CD14-positive monocyte (primary cell): ENCODE measurements around the gene LIN28A. TPM values are rescaled to one million over a fixed set of nuclear protein-coding genes. Genes with fewer than 3 reads are reported as not detected.

Experiments used
- DNase-seq, 3 donors: peaks; one replicate each; pipeline ENCODE4 v3.0.0-alpha.2; 2011 to 2022
- H2AFZ ChIP-seq: 2 replicates; pipeline ENCODE4 v1.6.0; 2012; ENCODE audit warnings: mild to moderate bottlenecking, low read depth, low read length, inconsistent platforms; ENCODE audit not compliant: insufficient read depth, poor library complexity, severe bottlenecking
- H3K27ac ChIP-seq, 2 donors: 1 replicate in 1 of 2; 2 replicates in 1 of 2; pipeline ENCODE4 v1.5.1; 2012 to 2013; ENCODE audit warnings: low read length in 2 of 2, control low read depth in 1 of 2, inconsistent platforms in 1 of 2, low read depth in 1 of 2, mild to moderate bottlenecking in 1 of 2
- H3K27me3 ChIP-seq, 2 donors: one replicate each; pipeline versions ENCODE4 v1.6.0 to v1.6.1; 2011 to 2013; ENCODE audit warnings: low read length in 2 of 2; ENCODE audit not compliant: control insufficient read depth in 2 of 2, insufficient read depth in 2 of 2
- H3K36me3 ChIP-seq, 2 donors: replicated peaks in 1 of 2; 1 replicate in 1 of 2; 2 replicates in 1 of 2; pipeline versions ENCODE4 v1.5.1 to v1.6.1; 2012 to 2013; ENCODE audit warnings: low read length in 2 of 2, control low read depth in 1 of 2, inconsistent platforms in 1 of 2, mild to moderate bottlenecking in 1 of 2; ENCODE audit not compliant: insufficient read depth in 2 of 2, control insufficient read depth in 1 of 2
- H3K4me1 ChIP-seq, 2 donors: 1 replicate in 1 of 2; 2 replicates in 1 of 2; pipeline versions ENCODE4 v1.5.1 to v1.6.1; 2012 to 2013; ENCODE audit warnings: low read length in 2 of 2, control low read depth in 1 of 2, inconsistent platforms in 1 of 2, mild to moderate bottlenecking in 1 of 2, moderate library complexity in 1 of 2; ENCODE audit not compliant: insufficient read depth in 2 of 2, control insufficient read depth in 1 of 2
- H3K4me2 ChIP-seq: replicated peaks from 2 replicates; pipeline ENCODE3; 2012; ENCODE audit warnings: low read length, moderate library complexity, mild to moderate bottlenecking; ENCODE audit not compliant: poor library complexity, severe bottlenecking; ENCODE audit errors: extremely low read depth
- H3K4me3 ChIP-seq, 3 experiments: fragments of 200-600 bp in 1 of 3; sonication (generic) in 1 of 3; replicated peaks in 1 of 3; 1 replicate in 2 of 3; 2 replicates in 1 of 3; pipeline ENCODE4 v1.5.1; 2011 to 2013; ENCODE audit warnings: low read length in 3 of 3, mild to moderate bottlenecking in 3 of 3, control low read depth in 2 of 3, low read depth in 2 of 3, inconsistent platforms in 1 of 3, moderate library complexity in 1 of 3
- H3K79me2 ChIP-seq: 2 replicates; pipeline ENCODE4 v1.6.0; 2012; ENCODE audit warnings: mild to moderate bottlenecking, control low read depth, inconsistent platforms, low read length, moderate library complexity; ENCODE audit not compliant: insufficient read depth
- H3K9ac ChIP-seq: 2 replicates; pipeline ENCODE4 v1.6.0; 2017; ENCODE audit warnings: low read length, mild to moderate bottlenecking; ENCODE audit not compliant: insufficient read depth, poor library complexity, severe bottlenecking
- H3K9me3 ChIP-seq, 2 donors: replicated peaks in 1 of 2; 1 replicate in 1 of 2; 2 replicates in 1 of 2; pipeline versions ENCODE4 v1.5.1 to v1.6.1; 2012 to 2013; ENCODE audit warnings: low read length in 2 of 2, control low read depth in 1 of 2; ENCODE audit not compliant: control insufficient read depth in 1 of 2, insufficient read depth in 1 of 2
- H4K20me1 ChIP-seq: 2 replicates; pipeline ENCODE4 v1.6.0; 2012; ENCODE audit warnings: mild to moderate bottlenecking, low read length, control low read depth, moderate library complexity; ENCODE audit not compliant: insufficient read depth
- H3K27ac Mint-ChIP-seq, 7 donors: one replicate each; pipeline ENCODE4 v1.8.0; 2020; ENCODE audit warnings: mild to moderate bottlenecking in 7 of 7, mixed read lengths in 7 of 7, moderate library complexity in 6 of 7, inconsistent platforms in 2 of 7
- H3K27me3 Mint-ChIP-seq, 3 donors: one replicate each; pipeline ENCODE4 v1.8.0; 2021 to 2022; ENCODE audit warnings: low read depth in 3 of 3, mild to moderate bottlenecking in 3 of 3, mixed read lengths in 3 of 3, moderate library complexity in 3 of 3, inconsistent platforms in 1 of 3
- H3K36me3 Mint-ChIP-seq, 2 donors: one replicate each; pipeline ENCODE4 v1.8.0; 2020; ENCODE audit warnings: mixed read lengths in 2 of 2, inconsistent platforms in 1 of 2, mild to moderate bottlenecking in 1 of 2
- H3K4me1 Mint-ChIP-seq: one replicate; pipeline ENCODE4 v1.8.0; 2020; ENCODE audit warnings: mild to moderate bottlenecking, mixed read lengths
- H3K4me3 Mint-ChIP-seq, 2 donors: one replicate each; pipeline ENCODE4 v1.8.0; 2020; ENCODE audit warnings: mild to moderate bottlenecking in 2 of 2, mixed read lengths in 2 of 2, moderate library complexity in 1 of 2
- H3K9me3 Mint-ChIP-seq, 7 donors: one replicate each; pipeline ENCODE4 v1.8.0; 2020 to 2022; ENCODE audit warnings: mixed read lengths in 7 of 7, mild to moderate bottlenecking in 6 of 7, moderate library complexity in 6 of 7, inconsistent platforms in 2 of 7
- WGBS: methylation state at CpG from one replicate; pipeline ENCODE4 v1.1.5; 2013; ENCODE audit warnings: missing lambda C conversion rate; ENCODE audit not compliant: insufficient coverage; 5-methylcytosine and 5-hydroxymethylcytosine counted together
- intact Hi-C, 2 donors: fragments of 100-400 bp; cut with micrococcal nuclease; formaldehyde crosslinking; loops; one replicate each; pipeline versions ENCODE4 v1.15.0 to v1.15.1; 2023
- polyA plus RNA-seq, 3 donors: library from polyadenylated mRNA; depleted of rRNA in 1 of 3; unstranded in 2 of 3; stranded (reverse) in 1 of 3; fragments of 300-500 nt in 2 of 3; fragments of >200 nt in 1 of 3; fragmentation: Illumina TruSeq in 2 of 3; gene quantifications; 1 replicate in 2 of 3; 2 replicates in 1 of 3; pipeline ENCODE4 v1.2.3, GENCODE V29; 2012 to 2021
- TF ChIP-seq, protein P1 (sequence below): fragments of 200-600 bp; IDR thresholded peaks from one replicate; pipeline ENCODE4 v1.8.0; 2022; ENCODE audit warnings: antibody characterized with exemption, mild to moderate bottlenecking

LIN28A gene
- polyA plus RNA-seq, 3 donors, result not detected

DNA sequence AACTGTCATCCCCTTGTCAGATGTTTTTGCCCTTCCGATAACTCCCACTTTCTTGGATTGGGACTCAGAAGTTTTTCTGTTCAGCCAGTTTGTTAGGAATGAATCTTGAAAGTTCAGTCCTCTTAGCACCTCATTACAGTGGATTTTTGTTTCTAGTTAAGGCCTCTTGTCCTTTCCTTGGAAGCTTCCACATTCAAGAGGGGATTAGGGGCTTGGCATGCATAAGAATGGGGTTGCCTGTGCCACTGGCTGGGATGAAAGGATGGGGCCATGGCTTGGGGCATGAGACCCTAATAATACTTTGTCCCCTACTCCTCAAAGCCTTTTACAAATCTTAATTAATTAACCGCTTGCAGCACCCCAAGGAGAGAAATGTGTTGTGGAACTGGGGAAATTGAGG, 19.1 kb downstream of the LIN28A start:
- peaks cover 2 to 6% of the 10 kb centered on the region in 2 donors for H3K36me3 Mint-ChIP-seq
- no peak overlapping the region for H3K27ac Mint-ChIP-seq
- H3K4me1 Mint-ChIP-seq, result peaks cover 23% of the 10 kb centered on the region
- H2AFZ ChIP-seq, result no peak overlapping the region
- H3K27me3 Mint-ChIP-seq, result peaks cover 4 to 15% (median 9%) of the 10 kb centered on the region in 3 donors
- no peak overlapping the region for H3K27ac ChIP-seq
- no CpG with 5 or more reads among the region's 2 CpGs for WGBS
- intact Hi-C loops, result no loop called here
- H3K4me2 ChIP-seq, result no peak overlapping the region
- H3K9me3 Mint-ChIP-seq, result no peaks in the 10 kb centered on the region
- TF ChIP-seq, protein P1, sequence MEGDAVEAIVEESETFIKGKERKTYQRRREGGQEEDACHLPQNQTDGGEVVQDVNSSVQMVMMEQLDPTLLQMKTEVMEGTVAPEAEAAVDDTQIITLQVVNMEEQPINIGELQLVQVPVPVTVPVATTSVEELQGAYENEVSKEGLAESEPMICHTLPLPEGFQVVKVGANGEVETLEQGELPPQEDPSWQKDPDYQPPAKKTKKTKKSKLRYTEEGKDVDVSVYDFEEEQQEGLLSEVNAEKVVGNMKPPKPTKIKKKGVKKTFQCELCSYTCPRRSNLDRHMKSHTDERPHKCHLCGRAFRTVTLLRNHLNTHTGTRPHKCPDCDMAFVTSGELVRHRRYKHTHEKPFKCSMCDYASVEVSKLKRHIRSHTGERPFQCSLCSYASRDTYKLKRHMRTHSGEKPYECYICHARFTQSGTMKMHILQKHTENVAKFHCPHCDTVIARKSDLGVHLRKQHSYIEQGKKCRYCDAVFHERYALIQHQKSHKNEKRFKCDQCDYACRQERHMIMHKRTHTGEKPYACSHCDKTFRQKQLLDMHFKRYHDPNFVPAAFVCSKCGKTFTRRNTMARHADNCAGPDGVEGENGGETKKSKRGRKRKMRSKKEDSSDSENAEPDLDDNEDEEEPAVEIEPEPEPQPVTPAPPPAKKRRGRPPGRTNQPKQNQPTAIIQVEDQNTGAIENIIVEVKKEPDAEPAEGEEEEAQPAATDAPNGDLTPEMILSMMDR, result no peak
- no peaks in the 10 kb centered on the region for H4K20me1 ChIP-seq
- no peaks in the 10 kb centered on the region for H3K36me3 ChIP-seq
- H3K4me3 ChIP-seq, result no peak overlapping the region
- no peak for DNase-seq
- no peaks in the 10 kb centered on the region for H3K9me3 ChIP-seq
- peaks cover 17% of the 10 kb centered on the region for H3K79me2 ChIP-seq
- no peak overlapping the region for H3K4me3 Mint-ChIP-seq
- peaks cover 26 to 30% of the 10 kb centered on the region in 2 donors for H3K4me1 ChIP-seq
- no peak overlapping the region for H3K9ac ChIP-seq
- H3K27me3 ChIP-seq, result peaks cover 0 to 4% of the 10 kb centered on the region in 2 donors

DNA sequence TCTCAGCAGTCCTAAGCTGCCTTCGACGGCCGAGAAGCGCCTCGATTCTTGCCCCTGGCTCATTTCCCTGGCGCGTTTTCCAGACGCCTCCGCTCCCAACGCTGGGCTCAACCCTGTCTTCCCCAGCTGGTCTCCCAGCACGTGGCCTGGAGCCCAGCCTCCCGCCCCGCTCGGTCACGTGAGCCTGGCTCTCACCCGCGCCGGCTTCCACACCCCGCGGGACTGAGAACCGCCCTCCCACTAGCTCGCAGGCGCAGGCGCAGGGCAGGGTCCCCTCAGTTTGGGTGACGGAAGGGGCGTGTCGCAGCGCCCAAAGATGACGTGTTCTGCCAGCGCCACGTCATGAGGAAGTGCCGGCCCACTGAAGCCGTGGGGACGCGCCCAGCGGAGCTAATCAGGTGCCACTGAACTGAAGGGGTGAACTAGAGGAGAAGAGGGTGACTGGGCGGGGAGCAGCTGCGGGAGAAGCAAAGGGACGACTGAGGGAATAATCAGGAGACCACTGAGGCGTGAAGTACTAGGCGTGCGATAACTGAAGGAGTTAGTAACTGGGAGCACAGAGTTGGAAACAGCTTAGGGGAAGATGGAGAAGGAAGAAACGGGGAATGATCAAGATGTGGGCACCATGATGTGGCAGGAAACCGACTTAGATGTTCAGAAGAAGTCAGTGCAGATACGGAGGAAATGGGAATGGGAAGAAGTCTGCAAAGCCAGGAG, 21.5 kb downstream of the LIN28A start, which contains the start of gene DHDDS:
Gene DHDDS (plus strand): TSS at position 343 of the 717 bp plus-strand sequence. CDS start 625 bp downstream, outside the sequence.
- Histone ChIP-seq H3K79me2 (peaks cover 20% of the 10 kb centered on the region), H3K36me3 (peaks cover 5 to 20% of the 10 kb centered on the region in 2 donors), H3K9me3 (no peaks in the 10 kb centered on the region), H2AFZ (peak within 1 kb of the TSS; percentile 88), H3K27ac (peak within 1 kb of the TSS; percentile 58 to 89), H3K4me2 (peak within 1 kb of the TSS; percentile 69), H3K27me3 (peaks cover 0 to 4% of the 10 kb centered on the region in 2 donors), H3K4me1 (peaks cover 26 to 30% of the 10 kb centered on the region in 2 donors), H4K20me1 (no peaks in the 10 kb centered on the region), H3K4me3 (peak within 1 kb of the TSS; percentile 56 to 91 (median 84)), H3K9ac (peak within 1 kb of the TSS; percentile 72)
- intact Hi-C loops, result loop anchor here in 1 of 2 donors (2.0 kb wide), 1 partner anchor 41 kb away; the partner anchor contains the start of gene HMGN2
- no peaks in the 10 kb centered on the region for H3K9me3 Mint-ChIP-seq
- under 1% methylated on average over 45 of the region's 45 CpGs for WGBS
- peak; percentile 98 to 99 (median 99) for DNase-seq
- TF ChIP-seq, protein P1, result no peak
- peaks cover 23% of the 10 kb centered on the region for H3K4me1 Mint-ChIP-seq
- peak within 1 kb of the TSS; percentile 94 to 100 for H3K4me3 Mint-ChIP-seq
- H3K27ac Mint-ChIP-seq, result peak within 1 kb of the TSS; percentile 96 to 100 (median 97)
- H3K36me3 Mint-ChIP-seq, result peaks cover 4 to 26% of the 10 kb centered on the region in 2 donors
- peaks cover 4 to 11% (median 9%) of the 10 kb centered on the region in 3 donors for H3K27me3 Mint-ChIP-seq
